Amygdala (tissue), 56 donors: ENCODE measurements around the gene RCE1.
"Not testable (repeated sequence)": the region's sequence is repeated elsewhere in the genome, so short reads cannot be mapped to it uniquely, and the experiment has no call there.

Experiments used
- DNase-seq, 56 donors: peaks; one replicate each; lab custom pipeline; 2025; lab: John Stamatoyannopoulos, UW

RCE1 gene

GRCh38 chr11:66842896-66843775 is at the start of gene RCE1:
RCE1 (plus strand) TSS chr11:66843441; CDS start chr11:66843456, 15 bp downstream.
- peak; percentile 46 to 94 (median 79) for DNase-seq

- not testable (repeated sequence) for DNase-seq
Measured at GRCh38 chr11:66799815-66800214, 43.4 kb upstream of the RCE1 start.

DNA sequence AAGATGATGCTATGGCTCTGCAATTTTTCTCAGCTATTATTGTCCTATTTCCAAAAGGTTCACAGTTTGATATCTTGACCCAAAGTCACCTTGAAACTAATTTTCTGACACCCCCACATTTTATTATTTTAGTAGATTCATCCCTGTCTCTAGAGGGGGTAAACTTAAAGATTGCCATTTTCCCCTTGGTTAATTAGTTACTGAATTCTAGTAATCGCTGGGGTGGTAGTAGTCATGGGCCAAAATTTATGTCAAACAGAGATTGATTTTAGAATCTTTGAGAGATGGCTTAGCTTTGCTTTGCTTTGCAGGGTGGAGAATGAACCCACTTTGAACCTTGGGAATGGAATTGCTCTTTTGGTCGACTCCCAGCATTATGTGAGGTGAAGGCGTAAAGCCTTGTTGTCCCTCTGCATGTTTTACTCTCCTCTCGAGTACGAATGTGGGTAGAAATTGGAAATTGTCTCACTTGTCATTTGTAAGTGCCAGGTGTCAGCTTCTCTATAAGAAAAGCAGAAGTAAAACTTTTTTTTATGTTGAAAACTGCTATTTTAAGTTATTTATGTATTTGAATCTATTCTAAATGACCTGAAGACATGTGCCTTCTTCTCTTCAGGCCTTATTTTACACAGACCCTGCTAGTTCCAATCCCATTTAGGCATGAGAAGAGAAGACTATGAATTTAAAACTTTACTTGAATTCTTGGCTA is 42.4 kb upstream of the RCE1 start:
- DNase-seq = no peak

- no peak for DNase-seq
Measured at GRCh38 chr11:66809592-66809991, 33.6 kb upstream of the RCE1 start.

DNA sequence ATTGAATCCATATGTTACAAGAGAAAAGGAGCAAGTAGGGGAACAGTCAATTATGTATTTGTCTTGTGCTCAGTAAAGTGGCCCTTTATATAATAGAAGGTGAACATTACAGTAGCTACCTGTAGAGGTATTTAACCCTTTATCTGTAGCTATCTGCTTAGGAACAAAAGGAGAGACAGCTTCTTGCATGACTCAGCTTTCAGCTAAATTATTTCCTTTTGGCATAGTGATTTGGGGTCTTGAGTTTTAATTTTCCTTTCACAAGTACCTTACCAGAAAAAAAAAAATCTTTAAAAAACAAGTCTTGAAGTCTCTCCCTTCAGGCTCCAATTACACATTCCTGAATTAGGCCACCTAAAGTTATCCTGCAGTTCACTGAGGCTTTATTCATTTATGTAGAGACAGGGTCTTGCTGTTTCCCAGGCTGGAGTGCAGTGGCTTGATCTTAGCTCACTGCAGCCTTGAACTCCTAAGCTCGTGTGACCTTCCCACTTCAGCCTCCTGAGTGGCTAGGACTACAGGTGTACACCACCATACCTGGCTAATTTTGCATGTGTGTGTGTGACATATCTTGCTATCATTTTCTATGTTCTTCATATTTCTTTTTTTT is 32.6 kb upstream of the RCE1 start:
- no peak for DNase-seq

DNA sequence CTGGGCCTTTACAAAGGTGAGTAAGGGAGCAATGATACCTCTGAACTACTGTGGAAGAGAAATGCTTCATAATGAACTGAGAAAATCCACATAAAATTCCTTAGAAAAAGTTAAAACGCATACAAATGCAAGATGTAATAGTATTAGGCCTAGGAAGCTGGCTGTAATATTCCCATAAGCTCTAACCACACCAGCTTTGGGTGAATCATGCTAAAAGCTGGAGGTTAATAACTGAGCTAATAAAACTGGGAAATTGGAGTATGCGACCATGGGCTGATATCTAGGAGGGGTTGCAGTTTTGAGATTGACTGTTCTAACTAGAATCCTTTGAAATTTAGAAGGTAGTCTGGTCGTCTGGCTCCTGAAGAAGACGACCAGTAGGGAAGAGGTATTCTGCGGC is 28.6 kb upstream of the RCE1 start:
- DNase-seq = no peak

GRCh38 chr11:66815646-66816045 is 27.6 kb upstream of the RCE1 start:
- no peak for DNase-seq

GRCh38 chr11:66818231-66818955 is 24.8 kb upstream of the RCE1 start:
- DNase-seq = no peak

- DNase-seq = no peak
Measured at GRCh38 chr11:66820381-66820780, 22.9 kb upstream of the RCE1 start.

- no peak for DNase-seq
Measured at GRCh38 chr11:66820901-66821300, 22.3 kb upstream of the RCE1 start.

GRCh38 chr11:66823700-66824099 is 19.5 kb upstream of the RCE1 start:
- no peak for DNase-seq

- not testable (repeated sequence) for DNase-seq
Measured at GRCh38 chr11:66824573-66824972, 18.7 kb upstream of the RCE1 start.

DNA sequence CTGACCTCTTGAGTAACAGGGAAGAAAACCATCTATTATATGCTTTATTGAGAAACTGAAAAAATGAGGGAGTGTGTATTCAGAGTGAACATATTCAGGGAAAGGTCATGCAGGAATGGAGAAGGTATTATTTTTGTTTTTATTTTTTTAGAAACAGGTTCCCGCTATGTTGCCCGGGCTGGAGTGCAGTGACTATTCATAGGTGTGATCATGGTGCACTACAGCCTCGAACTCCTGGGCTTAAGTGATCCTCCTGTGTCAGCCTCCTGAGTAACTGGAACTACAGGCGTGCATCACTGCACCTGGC is 8.7 kb upstream of the RCE1 start:
- DNase-seq = no peak

DNA sequence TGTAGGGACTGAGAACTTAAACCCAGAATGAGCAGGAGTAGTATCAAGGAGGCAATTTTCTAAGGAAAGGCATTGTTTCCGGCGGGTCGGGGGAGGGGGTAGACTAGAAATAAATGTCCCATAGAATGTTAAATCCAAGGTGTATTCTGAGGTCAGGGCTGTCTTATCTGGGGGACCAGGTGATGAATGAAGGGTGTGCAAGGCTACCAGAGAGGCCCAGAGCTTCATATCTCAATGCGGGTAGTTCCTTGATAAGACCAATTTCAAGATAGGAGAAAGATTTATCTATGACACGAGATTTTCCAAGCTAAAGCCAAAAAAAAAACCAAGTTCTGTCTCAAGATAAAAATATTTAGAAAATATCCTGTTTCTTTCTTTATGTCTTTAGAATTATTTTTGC is 8.3 kb upstream of the RCE1 start:
- DNase-seq = no peak

DNA sequence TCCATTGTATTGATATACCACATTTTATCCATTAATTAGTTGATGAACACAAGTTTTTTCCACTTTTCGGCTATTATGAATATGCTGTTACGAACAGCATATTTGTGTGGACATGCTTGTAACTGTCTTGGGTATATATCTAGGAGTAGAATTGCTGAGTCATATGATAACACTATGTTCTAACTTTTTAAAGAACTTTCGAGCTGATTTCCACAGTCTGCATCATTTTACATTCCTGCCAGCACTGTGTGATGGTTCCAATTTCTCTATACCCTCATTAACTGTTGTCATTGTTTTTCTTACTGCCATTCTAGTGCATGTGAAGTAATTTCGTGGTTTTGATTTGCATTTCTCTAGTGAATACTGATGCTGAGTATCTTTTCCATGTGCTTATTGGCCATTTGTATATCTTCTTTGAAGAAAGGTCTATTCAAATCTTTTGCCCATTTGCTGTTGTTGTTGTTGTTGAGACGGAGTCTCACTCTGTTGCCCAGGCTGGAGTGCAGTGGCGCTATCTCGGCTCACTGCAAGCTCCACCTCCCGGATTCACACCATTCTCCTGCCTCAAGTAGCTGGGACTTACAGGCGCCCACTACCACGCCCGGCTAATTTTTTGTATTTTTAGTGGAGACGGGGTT is 7.4 kb upstream of the RCE1 start:
- no peak for DNase-seq

DNA sequence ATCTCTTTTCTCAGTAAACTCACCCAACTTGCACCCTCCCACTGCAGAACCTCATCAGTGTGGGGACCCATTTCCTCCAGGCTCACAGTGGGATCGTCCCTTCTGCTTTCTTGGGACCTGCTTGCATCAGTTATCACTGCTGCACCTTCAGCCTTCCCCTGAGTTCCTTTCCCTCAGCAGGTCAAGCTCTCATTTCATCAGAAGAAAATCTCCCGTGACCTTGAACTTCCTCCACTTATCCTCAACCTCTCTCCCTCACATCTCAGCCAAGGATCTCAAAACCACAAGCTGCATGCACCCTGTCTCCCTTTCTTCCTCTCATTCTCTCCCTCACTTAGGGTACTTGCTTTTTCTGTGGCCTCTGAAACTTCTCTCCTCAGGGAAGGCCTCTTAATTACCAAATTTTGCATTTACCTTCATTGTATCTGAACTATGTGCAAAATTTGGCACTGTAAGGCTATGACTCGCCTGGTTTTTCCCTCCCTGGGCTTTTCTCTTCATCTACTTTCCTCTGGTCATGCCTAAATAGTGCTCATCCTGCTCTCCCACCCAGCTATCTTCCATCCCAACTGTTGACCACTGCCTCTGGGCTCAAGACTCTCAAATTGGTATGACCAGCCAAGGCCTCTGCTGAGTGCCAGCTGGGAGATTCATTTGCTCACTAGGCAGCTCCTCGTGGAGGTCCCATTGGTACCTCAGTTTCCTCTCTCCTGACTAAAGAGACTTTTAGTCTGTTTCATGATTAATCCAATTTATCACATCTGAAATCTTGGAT is 2.7 kb upstream of the RCE1 start:
- DNase-seq = no peak

- DNase-seq = no peak
Measured at GRCh38 chr11:66841861-66842260, 1.4 kb upstream of the RCE1 start.

DNA sequence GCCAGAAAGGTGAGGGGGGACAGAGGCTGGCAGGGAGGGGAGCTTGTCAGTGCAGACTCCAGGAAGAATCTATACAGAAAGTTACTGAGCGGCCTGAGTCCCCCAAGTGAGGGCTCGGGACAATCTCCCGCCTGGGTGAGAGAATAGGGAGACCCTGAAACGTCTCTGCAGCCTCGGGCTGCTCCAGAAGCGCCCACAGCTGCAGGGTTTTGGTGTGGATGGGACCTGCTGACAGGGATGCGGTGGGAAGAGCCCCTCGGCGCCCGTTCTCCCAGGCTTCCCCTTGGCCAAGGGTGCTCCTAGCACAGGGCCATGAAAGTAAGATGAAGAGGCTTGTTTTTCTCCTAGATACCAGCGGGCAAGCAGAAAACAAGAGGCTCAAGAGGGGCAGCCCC is 743 bp upstream of the RCE1 start:
- DNase-seq = no peak

DNA sequence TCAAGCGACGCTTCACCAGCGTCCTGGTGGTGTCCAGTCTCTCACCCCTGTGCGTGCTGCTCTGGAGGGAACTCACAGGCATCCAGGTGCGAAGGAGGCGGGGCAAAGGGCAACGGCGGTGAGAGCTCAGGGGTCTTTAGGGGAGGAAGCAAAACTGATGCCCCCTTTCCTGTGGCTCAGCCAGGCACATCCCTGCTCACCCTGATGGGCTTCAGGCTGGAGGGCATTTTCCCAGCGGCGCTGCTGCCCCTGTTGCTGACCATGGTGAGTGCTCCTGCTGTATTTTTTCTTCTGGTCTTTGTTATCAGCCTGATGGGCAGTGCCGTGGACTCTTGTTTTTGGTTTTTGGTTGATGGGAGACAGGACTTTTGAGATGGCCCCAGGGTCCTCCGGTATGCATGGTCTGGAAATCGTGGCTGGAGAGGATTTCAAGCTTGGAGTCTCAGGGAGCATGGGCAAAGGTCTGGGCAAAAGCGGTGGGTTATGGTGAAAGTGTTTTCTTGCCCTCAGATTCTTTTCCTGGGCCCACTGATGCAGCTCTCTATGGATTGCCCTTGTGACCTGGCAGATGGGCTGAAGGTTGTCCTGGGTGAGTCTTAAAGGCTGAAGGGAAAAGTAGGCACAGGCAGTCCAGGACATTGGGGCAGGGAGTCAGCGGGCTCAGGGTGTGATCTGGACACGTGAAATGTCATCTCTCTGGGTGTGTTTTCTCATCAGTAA is 695 bp downstream of the RCE1 start:
- no peak for DNase-seq
